Keratinocyte (primary cell): Measurements from ENCODE around the gene DPYD. TPM values are rescaled to one million over a fixed set of nuclear protein-coding genes. Genes with fewer than 3 reads are reported as not detected.

Experiments
- DNase-seq: peaks from one replicate; pipeline ENCODE4 v3.0.0-alpha.2; 2011; ENCODE audit warnings: low read depth, missing footprints, low spot score
- FAIRE-seq: peaks from 2 replicates; lab custom pipeline; 2011; peaks lifted over from hg19 to GRCh38; lab: Jason Lieb, UNC
- H2AFZ ChIP-seq: 2 replicates; pipeline ENCODE4 v1.6.0; 2012; ENCODE audit warnings: low read length, control low read depth, inconsistent platforms; ENCODE audit not compliant: control insufficient read depth
- H3K27ac ChIP-seq: 2 replicates; pipeline ENCODE4 v1.5.1; 2011; ENCODE audit warnings: low read length; ENCODE audit not compliant: control insufficient read depth, insufficient read depth
- H3K27me3 ChIP-seq: 3 replicates; pipeline ENCODE4 v1.6.0; 2011; ENCODE audit warnings: low read length; ENCODE audit not compliant: control insufficient read depth, insufficient read depth; ENCODE audit errors: extremely low read depth
- H3K36me3 ChIP-seq, 2 experiments: 2 replicates in 1 of 2; 3 replicates in 1 of 2; pipeline ENCODE4 v1.5.1; 2011; ENCODE audit warnings: low read length in 2 of 2, mild to moderate bottlenecking in 1 of 2; ENCODE audit not compliant: control insufficient read depth in 2 of 2, insufficient read depth in 2 of 2; ENCODE audit errors: extremely low read depth in 1 of 2
- H3K4me1 ChIP-seq: 3 replicates; pipeline ENCODE4 v1.5.1; 2011; ENCODE audit warnings: low read length; ENCODE audit not compliant: control insufficient read depth, insufficient read depth; ENCODE audit errors: extremely low read depth
- H3K4me2 ChIP-seq: 3 replicates; pipeline ENCODE4 v1.6.0; 2011; ENCODE audit warnings: low read depth, low read length; ENCODE audit not compliant: control insufficient read depth, insufficient read depth; ENCODE audit errors: extremely low read depth
- H3K4me3 ChIP-seq, 3 experiments: fragments of 200-600 bp in 1 of 3; sonication (generic) in 1 of 3; 2 replicates in 2 of 3; 3 replicates in 1 of 3; pipeline ENCODE4 v1.5.1; 2011 to 2016; ENCODE audit warnings: low read length in 3 of 3, mild to moderate bottlenecking in 3 of 3, control low read depth in 2 of 3, inconsistent platforms in 1 of 3, low read depth in 1 of 3, mixed read lengths in 1 of 3, mixed run types in 1 of 3, moderate library complexity in 1 of 3; ENCODE audit not compliant: control insufficient read depth in 2 of 3, insufficient read depth in 2 of 3; ENCODE audit errors: extremely low read depth in 1 of 3
- H3K79me2 ChIP-seq: 2 replicates; pipeline ENCODE4 v1.6.0; 2012; ENCODE audit warnings: low read length; ENCODE audit not compliant: control insufficient read depth, insufficient read depth
- H3K9ac ChIP-seq: 3 replicates; pipeline ENCODE4 v1.6.0; 2011; ENCODE audit warnings: low read length; ENCODE audit not compliant: control insufficient read depth, insufficient read depth; ENCODE audit errors: extremely low read depth
- H3K9me1 ChIP-seq: 3 replicates; pipeline ENCODE4 v1.6.0; 2011; ENCODE audit warnings: low read length; ENCODE audit not compliant: control insufficient read depth, insufficient read depth; ENCODE audit errors: extremely low read depth
- H3K9me3 ChIP-seq: 2 replicates; pipeline ENCODE4 v1.5.1; 2012; ENCODE audit warnings: low read depth, low read length; ENCODE audit not compliant: control insufficient read depth
- H4K20me1 ChIP-seq: 3 replicates; pipeline ENCODE4 v1.6.0; 2011; ENCODE audit warnings: low read length; ENCODE audit not compliant: control insufficient read depth, insufficient read depth; ENCODE audit errors: extremely low read depth
- EZH2 ChIP-seq: IDR thresholded peaks from one replicate; pipeline ENCODE4 v1.6.1; 2012; ENCODE audit warnings: inconsistent platforms, mild to moderate bottlenecking, low read length, moderate library complexity
- dilution Hi-C: fragments of 300-500 bp; cut with MboI; formaldehyde crosslinking; loops from one replicate; pipeline ENCODE4 v1.7.0; 2020; ENCODE audit warnings: low sequenced_read_pairs; ENCODE audit not compliant: extremely low pct_ligation_motif_present
- polyA plus RNA-seq, 5 experiments: library from polyadenylated mRNA; depleted of rRNA in 3 of 5; stranded (reverse) in 3 of 5; stranded (forward) in 1 of 5; unstranded in 1 of 5; fragments of >200 nt; gene quantifications; 1 replicate in 1 of 5; 2 replicates in 3 of 5; 3 replicates in 1 of 5; pipeline versions ENCODE4 v1.2.1 to v1.2.3, GENCODE V29; 2011 to 2012; ENCODE audit warnings: missing spikeins in 2 of 5, low read depth in 1 of 5, low replicate concordance in 1 of 5
- TF ChIP-seq, protein P1 (sequence below), 3 experiments: IDR thresholded peaks in 1 of 3; conservative IDR thresholded peaks in 1 of 3; optimal IDR thresholded peaks in 1 of 3; 2 replicates in 2 of 3; 3 replicates in 1 of 3; pipeline versions ENCODE3 to v1.5.1; 2011; ENCODE audit warnings: low read length in 3 of 3, mild to moderate bottlenecking in 3 of 3, moderate library complexity in 2 of 3, control low read depth in 1 of 3, inconsistent platforms in 1 of 3; ENCODE audit not compliant: insufficient read depth in 2 of 3; ENCODE audit errors: extremely low read depth in 1 of 3

The DPYD gene
- polyA plus RNA-seq, 1 donor (not counting 4 experiments of a cell fraction or from before 2014, with no cell fraction given), result 1.9 TPM

DNA sequence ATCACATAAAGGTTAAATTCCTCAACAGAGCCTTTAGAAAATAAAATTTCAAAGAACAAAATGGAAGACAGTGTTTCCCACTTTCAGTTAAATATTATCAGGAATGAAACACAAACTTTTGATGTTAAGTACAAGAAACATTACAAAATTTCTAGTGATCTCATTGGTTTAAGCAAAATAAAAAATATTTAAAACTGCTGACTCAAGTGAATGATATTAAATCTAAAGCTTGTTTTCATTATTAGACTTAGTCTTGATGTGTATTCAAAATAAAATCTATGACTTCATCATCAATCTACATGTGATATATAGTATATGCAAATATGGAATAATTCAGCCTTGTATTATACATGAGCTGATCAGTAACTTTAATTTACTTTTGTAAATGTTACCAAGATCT lies 614.3 kb downstream of the DPYD start:
- no peak for FAIRE-seq
- TF ChIP-seq, protein P1, sequence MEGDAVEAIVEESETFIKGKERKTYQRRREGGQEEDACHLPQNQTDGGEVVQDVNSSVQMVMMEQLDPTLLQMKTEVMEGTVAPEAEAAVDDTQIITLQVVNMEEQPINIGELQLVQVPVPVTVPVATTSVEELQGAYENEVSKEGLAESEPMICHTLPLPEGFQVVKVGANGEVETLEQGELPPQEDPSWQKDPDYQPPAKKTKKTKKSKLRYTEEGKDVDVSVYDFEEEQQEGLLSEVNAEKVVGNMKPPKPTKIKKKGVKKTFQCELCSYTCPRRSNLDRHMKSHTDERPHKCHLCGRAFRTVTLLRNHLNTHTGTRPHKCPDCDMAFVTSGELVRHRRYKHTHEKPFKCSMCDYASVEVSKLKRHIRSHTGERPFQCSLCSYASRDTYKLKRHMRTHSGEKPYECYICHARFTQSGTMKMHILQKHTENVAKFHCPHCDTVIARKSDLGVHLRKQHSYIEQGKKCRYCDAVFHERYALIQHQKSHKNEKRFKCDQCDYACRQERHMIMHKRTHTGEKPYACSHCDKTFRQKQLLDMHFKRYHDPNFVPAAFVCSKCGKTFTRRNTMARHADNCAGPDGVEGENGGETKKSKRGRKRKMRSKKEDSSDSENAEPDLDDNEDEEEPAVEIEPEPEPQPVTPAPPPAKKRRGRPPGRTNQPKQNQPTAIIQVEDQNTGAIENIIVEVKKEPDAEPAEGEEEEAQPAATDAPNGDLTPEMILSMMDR (optimal IDR thresholded peaks at IDR 0.05 in 1 of 3, IDR thresholded peaks at IDR 0.05 in 1 of 3, conservative IDR thresholded peaks at IDR 0.05 in 1 of 3; ENCODE audit: extremely low read depth in 1 of 3, insufficient read depth in 2 of 3, low read length in 3 of 3), result no peak
- no peak for TF ChIP-seq EZH2
- dilution Hi-C loops, result no loop called here

DNA sequence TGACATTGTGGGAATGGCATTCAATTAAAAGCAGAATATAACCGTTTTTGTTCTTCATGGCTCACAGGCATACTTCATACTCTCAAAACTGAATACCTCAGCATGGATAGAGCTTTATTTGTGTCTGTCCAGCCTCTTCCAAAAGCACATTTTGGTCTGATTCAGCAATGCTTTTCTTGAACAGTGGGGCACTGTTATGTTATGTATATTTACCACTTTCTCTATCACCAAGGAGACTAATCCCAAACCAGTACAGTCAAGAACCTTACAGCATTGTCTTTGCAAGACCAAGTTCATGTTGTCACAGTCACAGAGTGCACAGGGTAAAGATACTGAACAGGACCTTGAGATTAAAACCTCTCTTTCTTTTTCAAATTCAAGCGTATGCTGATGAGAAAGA lies 616.5 kb downstream of the DPYD start:
- Histone ChIP-seq H3K36me3 (no peaks in the 10 kb centered on the region), H3K9me3 (no peaks in the 10 kb centered on the region), H3K27me3 (no peaks in the 10 kb centered on the region), H3K9ac (no peak overlapping the region), H4K20me1 (no peaks in the 10 kb centered on the region), H3K4me3 (no peak overlapping the region), H3K4me2 (no peak overlapping the region), H3K4me1 (no peaks in the 10 kb centered on the region), H2AFZ (no peak overlapping the region), H3K9me1 (no peaks in the 10 kb centered on the region), H3K79me2 (no peaks in the 10 kb centered on the region), H3K27ac (no peak overlapping the region)
- no peak for TF ChIP-seq EZH2
- TF ChIP-seq, protein P1 (optimal IDR thresholded peaks at IDR 0.05 in 1 of 3, IDR thresholded peaks at IDR 0.05 in 1 of 3, conservative IDR thresholded peaks at IDR 0.05 in 1 of 3; ENCODE audit: extremely low read depth in 1 of 3, insufficient read depth in 2 of 3, low read length in 3 of 3), result no peak
- dilution Hi-C loops, result no loop called here
- no peak for FAIRE-seq
- no peak for DNase-seq

More for the DNA sequence above, 614.3 kb downstream of the DPYD start:
- Histone ChIP-seq H3K79me2 (no peaks in the 10 kb centered on the region), H3K9ac (no peak overlapping the region), H3K27me3 (no peaks in the 10 kb centered on the region), H3K4me2 (no peak overlapping the region), H4K20me1 (no peaks in the 10 kb centered on the region), H3K36me3 (no peaks in the 10 kb centered on the region), H3K4me1 (no peaks in the 10 kb centered on the region), H3K9me3 (no peaks in the 10 kb centered on the region), H3K4me3 (no peak overlapping the region), H3K27ac (no peak overlapping the region), H2AFZ (no peak overlapping the region), H3K9me1 (no peaks in the 10 kb centered on the region)
- no peak for DNase-seq
